Small intestine (tissue), 7 donors: ENCODE measurements around the gene CPSF6. TPM values are rescaled to one million over a fixed set of nuclear protein-coding genes. Genes with fewer than 3 reads are reported as not detected.

ENCODE experiments used
- DNase-seq, 2 donors: peaks; one replicate each; pipeline versions ENCODE4 v3.0.0 to v3.0.0-alpha.2; 2013
- FAIRE-seq: peaks from 2 replicates; lab custom pipeline; 2012; peaks lifted over from hg19 to GRCh38; lab: Jason Lieb, UNC
- H3K27ac ChIP-seq, 3 donors: one replicate each; pipeline ENCODE4 v1.5.1; 2013; ENCODE audit warnings: low read length in 2 of 3, mild to moderate bottlenecking in 2 of 3, control low read depth in 1 of 3, inconsistent platforms in 1 of 3, low read depth in 1 of 3, moderate library complexity in 1 of 3
- H3K27me3 ChIP-seq, 3 donors: one replicate each; pipeline ENCODE4 v1.6.1; 2013; ENCODE audit warnings: low read length in 3 of 3, inconsistent platforms in 1 of 3; ENCODE audit not compliant: control insufficient read depth in 3 of 3, insufficient read depth in 3 of 3
- H3K36me3 ChIP-seq, 3 donors: one replicate each; pipeline ENCODE4 v1.6.1; 2013; ENCODE audit warnings: low read length in 3 of 3, inconsistent platforms in 1 of 3, low read depth in 1 of 3, mild to moderate bottlenecking in 1 of 3, moderate library complexity in 1 of 3; ENCODE audit not compliant: control insufficient read depth in 3 of 3, insufficient read depth in 2 of 3
- H3K4me1 ChIP-seq, 3 donors: one replicate each; pipeline ENCODE4 v1.6.1; 2013; ENCODE audit warnings: low read length in 2 of 3, inconsistent platforms in 1 of 3, low read depth in 1 of 3, mild to moderate bottlenecking in 1 of 3, moderate library complexity in 1 of 3; ENCODE audit not compliant: control insufficient read depth in 3 of 3, insufficient read depth in 2 of 3
- H3K4me3 ChIP-seq, 3 donors: one replicate each; pipeline ENCODE4 v1.5.1; 2013; ENCODE audit warnings: low read length in 3 of 3, control low read depth in 1 of 3, inconsistent platforms in 1 of 3, low read depth in 1 of 3, mild to moderate bottlenecking in 1 of 3, moderate library complexity in 1 of 3
- H3K9me3 ChIP-seq, 2 donors: one replicate each; pipeline ENCODE4 v1.6.1; 2013; ENCODE audit warnings: low read depth in 1 of 2, low read length in 1 of 2; ENCODE audit not compliant: control insufficient read depth in 2 of 2, insufficient read depth in 1 of 2
- WGBS, 3 donors: extraction: QIAGEN DNeasy Blood & Tissue Kit; methylation state at CpG; one replicate each; pipeline ENCODE4 v1.1.7; 2013; 5-methylcytosine and 5-hydroxymethylcytosine counted together
- polyA plus RNA-seq, 4 donors: library from polyadenylated mRNA; stranded (reverse) in 3 of 4; unstranded in 1 of 4; fragments of 200-250 nt in 3 of 4; fragments of 120-200 nt in 1 of 4; gene quantifications; one replicate each; pipeline versions ENCODE4 v1.2.1 to v1.2.3, GENCODE V29; 2013
- donor health status: healthy with polysubstance abuse.
- donor health status: control.
- donor health status: control.
- donor health status: Bipolar disorder and iron deficiency.
- donor health status: healthy.

CPSF6 gene
- polyA plus RNA-seq, 4 donors, result 11.0 to 53.0 (median 19.3) TPM

DNA sequence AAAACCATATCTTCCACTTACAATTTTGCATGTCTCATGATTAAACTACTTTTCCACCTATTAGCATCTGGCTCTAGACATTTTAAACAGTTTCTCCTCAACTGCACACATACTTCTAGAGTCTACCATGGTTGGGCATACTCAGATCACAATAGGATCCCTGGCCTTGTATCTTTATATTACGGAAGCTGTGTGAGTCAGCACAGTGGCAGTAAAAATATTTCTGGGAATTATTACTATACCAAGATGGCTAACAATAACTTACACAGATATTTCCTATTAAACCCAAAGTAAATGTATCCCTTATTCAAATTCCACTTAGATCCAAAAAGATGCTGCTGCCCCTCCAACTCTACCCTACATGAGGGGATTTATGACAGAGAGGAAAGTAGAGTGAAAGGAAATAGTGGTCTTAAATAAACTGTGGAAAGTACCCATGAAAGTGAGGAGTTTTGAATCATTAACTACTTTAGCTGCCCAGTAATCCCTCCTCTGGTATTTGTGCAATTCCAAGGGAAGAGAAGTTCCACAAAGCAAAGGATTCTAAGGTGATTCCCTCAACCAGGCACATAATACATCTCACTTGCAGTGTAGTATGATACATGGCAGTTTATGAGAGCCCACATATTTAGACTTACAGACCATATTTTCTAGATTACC lies 14.0 kb upstream of the CPSF6 start:
- no peak overlapping the region for H3K27ac ChIP-seq
- DNase-seq (no peak), FAIRE-seq (no peak)
- H3K27me3 ChIP-seq, result no peaks in the 10 kb centered on the region
- 92 to 100% (median 96%) methylated on average over 1 of the region's 1 CpG for WGBS, 3 donors
- H3K4me1 ChIP-seq, result no peaks in the 10 kb centered on the region
- no peaks in the 10 kb centered on the region for H3K36me3 ChIP-seq
- H3K9me3 ChIP-seq, result peaks cover 1 to 3% of the 10 kb centered on the region in 2 donors
- H3K4me3 ChIP-seq, result no peak overlapping the region

DNA sequence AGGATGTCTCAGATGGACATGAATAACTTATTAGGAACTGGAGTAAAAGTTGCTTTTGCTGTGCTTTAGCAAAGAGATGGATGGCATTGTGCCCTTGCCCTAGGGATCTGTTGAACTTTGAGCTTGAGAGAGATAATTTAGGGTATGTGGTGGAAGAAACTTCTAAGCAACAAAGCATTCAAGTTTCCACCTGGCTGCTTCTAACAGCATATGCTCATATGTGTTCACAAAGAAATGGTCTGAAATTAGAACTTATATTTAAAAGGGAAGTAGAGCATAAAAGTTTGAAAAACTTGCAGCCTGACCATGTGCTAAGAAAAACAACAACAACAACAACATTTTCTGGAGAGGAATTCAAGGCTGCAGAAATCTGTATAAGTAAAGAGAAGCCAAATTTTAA lies 7.9 kb upstream of the CPSF6 start:
- FAIRE-seq (no peak), DNase-seq (no peak)
- Histone ChIP-seq H3K27me3 (no peaks in the 10 kb centered on the region), H3K9me3 (peaks cover 3 to 23% of the 10 kb centered on the region in 2 donors), H3K36me3 (no peaks in the 10 kb centered on the region), H3K27ac (no peak overlapping the region), H3K4me3 (no peak overlapping the region), H3K4me1 (no peaks in the 10 kb centered on the region)

DNA sequence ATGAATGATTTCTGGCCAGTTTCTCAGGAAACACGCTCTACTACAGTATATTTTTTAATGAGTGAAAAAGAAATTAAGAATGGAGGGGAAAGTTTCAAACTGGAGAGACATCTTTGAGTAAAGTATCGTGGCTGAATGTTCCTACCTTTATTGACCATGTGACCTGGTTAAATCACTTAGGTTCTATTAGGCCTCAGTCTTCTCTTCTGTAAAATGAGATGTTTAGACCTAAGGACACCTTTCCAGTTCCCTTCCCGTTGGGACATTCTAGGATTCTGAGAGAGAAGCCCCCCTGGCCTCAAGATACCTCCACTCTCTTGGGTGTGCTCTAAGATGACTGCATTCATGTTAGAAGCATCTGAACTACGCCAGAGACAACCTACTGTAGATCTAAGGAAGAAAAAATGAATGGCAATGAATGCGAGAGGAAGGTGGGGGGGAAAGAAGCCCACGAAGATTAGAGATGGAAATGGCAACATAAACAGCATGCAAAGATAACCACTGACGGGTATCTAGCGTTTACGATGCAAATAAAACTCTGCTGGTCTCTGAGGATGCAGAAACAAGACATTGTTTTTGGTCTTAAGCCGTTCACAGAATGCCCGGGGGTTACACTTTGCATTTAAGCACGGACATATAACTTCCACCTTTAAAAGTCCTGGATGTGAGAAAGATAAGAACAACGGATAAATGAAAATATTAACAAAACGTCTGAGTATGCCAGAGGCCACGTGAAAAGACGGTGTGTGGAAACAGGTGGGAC lies 599 bp upstream of the CPSF6 start:
- H3K36me3 ChIP-seq, result peaks cover 0 to 1% (median 0%) of the 10 kb centered on the region in 3 donors
- peak overlapping the region in 2 of 3 donors; percentile 85 to 87 for H3K27ac ChIP-seq
- DNase-seq (no peak), FAIRE-seq (no peak)
- peak overlapping the region; percentile 37 to 91 (median 65) for H3K4me3 ChIP-seq
- no peaks in the 10 kb centered on the region for H3K27me3 ChIP-seq
- WGBS, 3 donors, result 13 to 14% (median 14%) methylated on average over 16 of the region's 16 CpGs
- no peaks in the 10 kb centered on the region for H3K9me3 ChIP-seq
- H3K4me1 ChIP-seq, result peaks cover 0 to 15% (median 7%) of the 10 kb centered on the region in 3 donors

DNA sequence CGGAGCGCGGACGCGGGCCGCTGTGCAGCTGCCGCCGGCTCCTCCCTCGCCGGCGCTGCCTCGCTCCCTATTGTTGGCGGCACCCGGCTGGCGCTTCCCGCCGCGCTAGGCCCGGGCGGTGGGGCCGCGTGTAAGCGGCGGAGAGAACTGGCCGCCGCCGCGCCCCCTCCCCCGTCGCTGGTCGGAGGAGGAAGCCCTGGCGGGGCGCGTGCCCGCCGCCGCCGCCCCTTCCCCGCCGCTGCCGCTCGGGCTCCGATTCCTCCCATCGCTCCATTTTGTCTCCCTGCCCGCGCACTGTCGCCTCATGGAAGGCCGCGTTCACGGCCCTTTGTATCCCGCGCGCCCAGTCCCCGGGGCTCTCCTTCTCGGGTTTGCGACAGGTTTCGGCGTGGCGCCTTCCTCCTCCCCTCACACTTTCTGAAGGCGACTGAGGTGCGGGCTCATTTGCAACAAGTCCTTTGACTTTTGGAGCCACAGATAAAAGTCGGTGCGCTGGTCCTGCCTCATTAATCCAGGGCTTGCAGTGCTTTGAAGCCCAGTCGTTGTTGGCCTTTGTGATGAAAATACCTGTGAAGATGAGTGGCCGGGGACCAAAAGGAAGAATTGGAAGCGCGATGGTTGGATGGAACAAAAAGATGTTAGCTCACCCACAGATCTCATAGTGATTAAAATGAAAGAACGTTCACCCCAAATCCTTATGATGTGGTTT lies 707 bp downstream of the CPSF6 start:
- Histone ChIP-seq H3K27ac (peak overlapping the region; percentile 88 to 95 (median 93)), H3K4me1 (peaks cover 0 to 15% (median 7%) of the 10 kb centered on the region in 3 donors), H3K36me3 (peaks cover 0 to 7% (median 0%) of the 10 kb centered on the region in 3 donors), H3K9me3 (no peaks in the 10 kb centered on the region), H3K27me3 (no peaks in the 10 kb centered on the region), H3K4me3 (peak overlapping the region; percentile 81 to 91 (median 91))
- 0% methylated on average over 31 to 68 of the region's 68 CpGs for WGBS, 3 donors
- FAIRE-seq (no peak), DNase-seq (peak; percentile 42 to 85)

DNA sequence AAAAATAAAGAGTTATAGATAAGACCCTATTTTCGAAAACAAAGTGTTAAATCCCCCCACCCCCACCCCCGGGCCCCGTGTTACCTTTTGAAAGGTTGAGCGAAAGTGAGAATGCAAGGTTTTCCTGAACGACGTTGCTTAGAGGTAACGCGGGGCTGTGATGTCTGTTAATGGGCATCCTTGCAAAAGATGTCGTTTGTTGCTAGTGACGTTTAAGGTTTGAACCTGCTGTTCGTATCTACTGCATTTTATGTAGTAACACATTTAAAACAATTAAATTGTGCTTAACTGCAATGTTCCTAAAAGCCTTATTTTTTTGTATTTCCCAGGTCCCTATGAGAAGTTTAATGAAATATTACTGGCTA lies 1.2 kb downstream of the CPSF6 start:
- DNase-seq (peak; percentile 24 to 33), FAIRE-seq (no peak)
- Histone ChIP-seq H3K4me3 (peak overlapping the region; percentile 81 to 91 (median 91)), H3K4me1 (peaks cover 0 to 15% (median 7%) of the 10 kb centered on the region in 3 donors), H3K27ac (peak overlapping the region in 2 of 3 donors; percentile 88 to 95), H3K9me3 (no peaks in the 10 kb centered on the region), H3K27me3 (no peaks in the 10 kb centered on the region), H3K36me3 (peaks cover 0 to 7% (median 0%) of the 10 kb centered on the region in 3 donors)
- 0 to 1% (median 1%) methylated on average over 11 of the region's 11 CpGs for WGBS, 3 donors

DNA sequence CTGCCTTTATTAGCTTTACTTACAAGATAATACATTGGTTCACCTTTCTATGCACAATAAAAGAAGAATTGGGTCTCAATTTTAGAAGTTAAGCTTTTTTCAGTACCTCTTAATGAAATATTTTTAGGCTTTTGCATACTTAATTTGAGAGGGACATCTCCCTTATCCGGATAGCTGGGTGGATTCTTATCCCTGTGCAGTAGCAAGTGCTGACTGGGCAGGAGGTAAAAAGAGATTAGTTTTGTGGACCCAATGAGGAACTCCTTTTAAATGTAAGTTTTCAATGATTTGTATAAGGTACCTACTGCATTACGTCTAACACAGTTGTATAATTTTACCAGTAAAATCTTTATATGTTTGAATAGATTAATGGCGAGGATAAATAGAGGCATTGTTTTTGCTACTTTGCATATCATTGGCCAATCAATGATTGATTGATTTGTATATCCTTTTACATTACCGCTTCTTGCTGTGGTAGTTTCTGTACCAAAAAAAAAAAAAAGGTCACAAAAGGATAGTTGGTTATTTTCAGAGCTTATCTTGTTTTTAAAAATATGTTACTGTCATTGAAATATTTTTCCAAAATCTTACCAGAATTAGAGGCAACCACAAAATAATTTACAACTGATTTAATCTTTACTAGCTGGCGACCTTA lies 2.2 kb downstream of the CPSF6 start:
- H3K36me3 ChIP-seq, result peaks cover 0 to 7% (median 0%) of the 10 kb centered on the region in 3 donors
- H3K9me3 ChIP-seq, result no peaks in the 10 kb centered on the region
- DNase-seq (peak in 1 of 2 donors; percentile 16), FAIRE-seq (no peak)
- H3K4me1 ChIP-seq, result peaks cover 0 to 15% (median 7%) of the 10 kb centered on the region in 3 donors
- 9 to 33% (median 28%) methylated on average over 5 of the region's 5 CpGs for WGBS, 3 donors
- H3K27ac ChIP-seq, result no peak overlapping the region
- H3K27me3 ChIP-seq, result no peaks in the 10 kb centered on the region
- H3K4me3 ChIP-seq, result peak overlapping the region in 1 of 3 donors; percentile 81

DNA sequence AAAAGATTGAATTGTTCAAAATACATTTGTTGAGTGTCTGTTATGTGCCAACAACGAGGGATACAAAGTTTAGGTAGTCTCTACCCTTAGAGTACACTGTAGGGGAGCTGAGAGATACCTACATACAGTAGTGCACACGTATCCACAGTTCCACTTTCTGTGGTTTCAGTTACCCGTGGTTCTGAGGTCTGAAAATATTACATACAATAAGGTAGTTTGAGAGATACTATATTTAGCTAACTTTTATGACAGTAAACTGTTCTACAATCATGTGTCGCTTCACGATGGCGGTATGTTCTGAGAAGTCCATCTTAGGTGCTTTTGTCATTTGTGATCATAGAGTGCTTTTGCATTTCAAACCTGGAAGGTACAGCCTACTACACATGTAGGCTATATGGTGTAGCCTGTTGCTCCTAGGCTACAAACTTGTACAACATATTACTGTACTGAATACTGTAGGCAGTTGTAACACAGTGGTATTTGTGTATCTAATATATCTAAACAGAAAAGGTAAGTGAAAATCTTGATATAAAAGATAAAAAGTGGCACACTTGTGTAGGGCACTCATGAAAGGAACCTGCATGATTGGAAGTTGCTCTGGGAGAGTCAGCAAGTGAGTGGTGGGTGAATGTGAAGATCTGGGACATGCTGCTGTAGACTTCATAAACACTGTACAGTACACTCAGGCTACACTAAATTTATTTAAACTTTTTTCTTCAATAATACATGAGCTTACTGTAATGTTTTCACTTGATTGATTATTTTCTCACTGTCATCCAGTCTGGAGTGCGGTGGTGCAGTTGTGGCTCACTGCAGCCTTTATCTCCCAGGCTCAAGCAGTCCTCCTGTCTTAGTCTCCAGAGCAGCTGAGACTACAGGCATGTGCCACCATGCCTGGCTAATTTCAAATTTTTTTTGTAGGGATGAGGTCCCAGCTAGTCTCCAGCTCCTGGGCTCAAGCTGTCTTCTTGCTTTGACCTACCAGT lies 4.0 kb downstream of the CPSF6 start:
- FAIRE-seq (no peak), DNase-seq (peak in 1 of 2 donors; percentile 26)
- Histone ChIP-seq H3K4me1 (peaks cover 0 to 18% (median 11%) of the 10 kb centered on the region in 3 donors), H3K27me3 (no peaks in the 10 kb centered on the region), H3K9me3 (no peaks in the 10 kb centered on the region), H3K36me3 (peaks cover 0 to 7% (median 0%) of the 10 kb centered on the region in 3 donors), H3K4me3 (no peak overlapping the region), H3K27ac (no peak overlapping the region)
- 49 to 56% (median 52%) methylated on average over 7 of the region's 7 CpGs for WGBS, 3 donors
